Measurements from ENCODE around the gene ORM1.

Gene ORM1

DNA sequence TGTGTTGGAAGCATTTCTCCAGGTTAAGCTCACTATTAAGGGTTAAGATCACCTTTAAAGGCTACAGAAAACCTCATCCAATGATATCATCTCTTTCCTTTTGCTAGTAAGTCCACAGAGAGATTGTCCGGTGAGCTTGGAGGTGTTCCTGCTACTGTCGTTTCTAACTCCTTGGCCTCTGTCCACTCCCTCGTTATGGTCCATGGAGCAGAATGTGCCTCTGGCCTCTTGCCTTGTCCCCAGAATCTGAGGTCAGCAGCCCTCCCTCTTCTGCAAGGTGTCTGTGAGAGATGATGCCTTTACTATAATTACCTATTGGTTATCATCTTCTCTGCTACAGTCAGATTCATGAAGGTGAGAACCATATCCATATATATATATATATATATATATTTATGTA lies 21.8 kb downstream of the ORM1 start:
- no peak for DNase-seq

DNA sequence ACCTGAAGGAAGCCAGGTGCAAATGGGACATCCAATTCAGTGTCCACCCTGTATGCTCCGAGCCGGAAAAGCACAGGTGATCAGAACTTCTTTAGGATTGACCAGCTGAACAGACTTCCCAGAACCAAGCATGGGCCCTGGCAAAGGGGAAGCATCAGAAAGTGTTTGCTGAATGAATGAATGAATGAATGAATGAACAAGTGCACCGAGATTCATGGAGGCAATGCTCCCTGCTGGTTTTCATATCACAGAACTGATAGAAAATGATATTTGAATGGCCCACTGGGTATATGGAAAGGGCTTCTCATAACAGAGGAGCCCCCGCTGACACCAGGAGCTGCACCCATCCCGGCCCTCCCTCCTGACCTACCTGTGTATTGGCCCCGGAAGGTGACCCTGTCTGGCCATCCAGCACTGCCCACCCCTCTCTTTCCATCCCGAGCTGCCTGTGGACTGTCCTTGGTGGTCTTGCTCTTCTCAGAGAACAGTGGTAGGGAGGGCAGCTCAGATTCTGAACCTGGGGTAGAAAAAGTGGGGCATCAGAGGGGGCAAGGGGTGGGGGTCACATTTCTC lies 22.7 kb downstream of the ORM1 start:
- no peak for DNase-seq

DNA sequence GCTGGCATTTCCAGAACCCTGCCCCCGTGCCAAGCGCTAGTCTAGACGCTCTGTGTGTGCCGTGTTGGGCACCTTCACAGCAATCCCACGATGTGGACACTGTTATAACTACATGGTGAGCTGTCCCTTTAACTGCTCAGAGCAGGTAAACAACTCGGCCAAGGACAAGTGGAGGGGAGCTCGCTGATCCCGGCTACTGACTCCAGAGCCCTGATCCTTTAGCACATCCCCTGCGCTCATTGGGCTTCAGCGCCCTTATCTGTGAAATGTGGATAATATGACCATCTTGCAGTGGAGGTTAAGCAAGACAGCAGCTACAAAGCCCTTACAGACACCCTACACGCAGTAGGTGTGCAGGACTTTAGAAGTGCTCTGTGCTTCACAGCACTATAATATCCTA lies 23.2 kb downstream of the ORM1 start:
- DNase-seq: no peak

DNA sequence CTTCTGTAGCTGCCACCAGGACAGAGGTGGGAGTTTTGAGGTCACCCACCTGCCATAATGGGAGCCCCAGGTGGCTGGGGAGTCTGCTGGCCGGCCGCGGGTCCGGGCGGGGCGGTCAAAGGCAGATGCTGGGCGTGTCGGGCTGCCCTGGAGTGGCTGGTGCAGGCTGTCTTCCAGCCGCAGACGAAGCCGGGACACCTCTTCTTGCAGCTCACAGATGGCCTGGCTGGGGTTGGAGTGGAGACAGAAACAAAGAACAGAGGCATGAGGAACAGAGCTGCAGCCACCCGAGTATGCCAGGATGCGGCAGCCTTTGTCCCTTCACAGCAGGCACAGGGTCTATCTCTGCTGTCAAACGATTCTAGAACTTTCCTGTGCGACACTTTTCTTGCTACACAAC lies 24.8 kb downstream of the ORM1 start:
- DNase-seq: no peak

DNA sequence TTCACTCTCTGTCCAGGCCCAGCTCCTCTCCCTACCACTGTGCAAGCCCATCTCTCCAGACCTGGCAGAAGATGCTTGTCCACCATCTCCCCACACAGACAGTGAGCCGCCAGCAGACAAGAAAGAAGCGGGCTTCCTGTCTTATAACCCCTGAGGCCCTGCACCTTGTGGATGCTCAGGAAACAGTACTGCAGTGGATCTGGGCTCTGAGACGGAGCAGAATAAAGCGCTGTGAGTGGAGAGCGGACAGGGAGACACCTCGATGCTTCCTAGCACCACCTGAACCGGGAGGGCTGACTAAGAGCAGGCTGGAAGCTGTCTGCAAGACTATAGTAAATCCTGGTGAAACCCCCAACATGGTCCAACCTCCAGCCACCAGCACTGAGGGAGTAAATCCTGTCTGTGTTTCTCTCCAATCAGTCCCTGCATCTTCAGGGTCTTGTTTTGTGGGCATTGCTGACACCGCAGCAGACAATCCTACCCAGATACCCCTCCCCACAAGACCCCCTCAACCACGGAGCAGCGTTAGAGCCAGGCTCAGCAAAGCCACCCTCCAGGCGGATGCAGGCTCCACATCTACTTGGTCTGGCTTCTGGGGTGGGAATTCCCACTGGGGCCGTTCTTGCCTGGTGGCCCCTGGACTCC lies 25.5 kb downstream of the ORM1 start:
- no peak for DNase-seq

DNA sequence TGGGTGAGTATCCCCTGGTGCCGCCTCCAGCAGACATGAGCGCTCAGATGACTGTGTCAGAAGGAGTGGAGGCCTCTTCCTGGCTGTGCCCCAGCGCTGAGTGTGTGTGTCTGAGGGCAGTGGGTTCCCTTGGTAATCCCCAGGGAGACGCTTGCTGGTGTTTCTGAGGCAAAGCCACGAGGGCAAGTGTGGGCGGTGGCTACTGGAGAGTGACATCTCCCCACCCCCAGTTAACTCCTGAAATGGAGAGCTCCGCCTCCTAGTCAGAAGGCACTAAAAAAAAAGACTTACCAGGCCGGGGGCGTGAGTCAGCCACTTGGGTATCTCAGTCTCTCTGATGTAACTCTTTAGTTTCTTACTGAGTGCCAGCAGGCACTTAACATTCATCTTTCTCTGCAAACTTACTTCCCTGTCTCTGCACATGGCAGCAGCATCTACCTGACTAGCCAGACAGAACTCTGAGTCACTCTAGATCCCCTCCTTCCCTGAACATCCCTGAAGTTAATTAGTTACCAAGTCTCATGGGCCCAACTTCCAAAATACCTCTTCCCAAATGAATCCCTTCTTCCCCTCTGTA lies 26.1 kb downstream of the ORM1 start:
- DNase-seq: no peak

DNA sequence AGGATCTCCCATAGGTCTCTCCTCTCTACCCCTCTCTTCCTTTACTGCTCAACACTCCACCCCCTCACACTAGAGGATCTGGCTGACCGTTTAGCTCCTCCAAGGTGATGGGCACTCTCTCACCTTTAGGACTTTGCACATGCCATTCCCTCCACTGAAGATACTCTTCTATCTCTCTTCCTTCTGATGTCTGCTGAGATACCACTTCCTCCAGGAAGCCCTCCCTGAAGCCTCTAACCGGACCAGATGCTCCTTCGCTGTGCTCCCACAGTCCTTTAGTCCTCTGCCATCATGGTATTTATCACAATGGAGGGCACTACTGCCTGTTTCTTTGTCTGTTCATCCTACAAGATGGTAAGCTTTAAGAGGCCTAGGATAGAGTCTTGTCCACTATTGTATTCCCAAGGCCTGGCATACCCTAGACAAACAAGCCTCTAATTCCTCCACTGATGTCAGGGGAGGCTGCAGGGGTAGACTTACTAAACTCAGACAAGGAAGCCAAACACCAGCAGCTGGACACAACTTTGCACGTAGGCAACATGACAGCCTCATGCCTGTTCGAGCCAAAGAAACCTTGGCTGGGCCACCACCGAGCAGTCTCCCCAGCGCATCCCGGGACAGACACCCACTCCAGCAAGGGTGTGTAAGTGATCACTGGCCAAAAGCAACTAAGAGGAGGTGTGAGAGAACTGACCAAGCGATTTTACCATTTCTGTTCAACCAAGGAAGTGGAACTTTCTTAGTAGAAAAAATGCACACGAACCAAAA lies 27.0 kb downstream of the ORM1 start:
- no peak for DNase-seq

DNA sequence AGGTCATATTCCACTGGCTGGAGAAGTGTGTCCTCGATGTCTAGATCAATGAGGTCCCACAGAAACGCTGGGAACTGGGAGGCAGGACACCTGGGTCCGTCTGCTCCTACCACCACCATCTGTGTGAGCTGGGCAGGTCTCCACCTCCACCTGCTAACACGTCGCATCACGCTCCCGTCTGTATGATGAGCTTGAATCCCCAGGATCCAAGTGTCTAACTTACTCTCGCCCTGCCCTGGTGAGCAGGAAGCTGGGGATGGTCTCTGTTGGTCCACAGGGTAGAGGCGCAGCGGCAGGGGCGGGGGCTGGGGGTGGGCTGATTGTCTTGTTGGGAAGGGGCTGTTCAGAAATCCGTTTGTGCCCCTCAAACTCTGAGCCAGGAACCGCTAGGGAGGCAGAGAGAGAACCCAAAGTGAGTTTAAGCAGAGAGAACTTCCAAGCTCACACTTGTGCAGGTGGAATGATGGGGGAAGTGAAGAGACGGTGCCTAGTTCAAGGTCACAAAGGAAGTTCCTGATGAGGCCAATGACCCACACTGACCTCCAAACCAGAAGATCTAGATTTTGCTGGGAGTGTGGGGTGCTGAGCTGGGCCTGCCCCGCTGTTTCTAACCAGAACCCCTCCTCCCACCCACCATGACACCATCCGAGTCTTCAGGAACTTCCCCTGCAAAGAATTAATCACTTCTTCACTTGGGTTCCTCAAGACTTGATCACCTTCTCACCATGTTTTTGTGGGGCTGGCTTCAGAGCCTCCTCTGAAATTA lies 27.9 kb downstream of the ORM1 start:
- DNase-seq: no peak

DNA sequence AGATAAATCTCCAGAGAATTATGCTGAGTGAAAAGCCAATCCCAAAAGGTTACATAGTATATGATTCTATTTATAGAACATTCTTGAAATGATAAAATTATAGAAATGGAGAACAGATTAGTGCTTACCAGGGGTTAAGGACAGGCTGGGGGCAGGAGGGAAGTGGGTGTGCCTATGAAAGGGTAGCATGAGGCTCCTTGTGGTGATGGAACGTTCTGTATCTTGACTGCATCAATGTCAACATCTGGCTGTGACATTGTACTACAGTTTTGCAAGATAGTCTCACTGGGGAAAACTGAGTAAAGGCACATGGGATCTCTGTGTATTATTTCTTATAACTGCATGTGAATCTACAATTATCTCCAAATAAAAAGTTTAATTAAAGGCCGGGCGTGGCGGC lies 29.0 kb downstream of the ORM1 start:
- no peak for DNase-seq

DNA sequence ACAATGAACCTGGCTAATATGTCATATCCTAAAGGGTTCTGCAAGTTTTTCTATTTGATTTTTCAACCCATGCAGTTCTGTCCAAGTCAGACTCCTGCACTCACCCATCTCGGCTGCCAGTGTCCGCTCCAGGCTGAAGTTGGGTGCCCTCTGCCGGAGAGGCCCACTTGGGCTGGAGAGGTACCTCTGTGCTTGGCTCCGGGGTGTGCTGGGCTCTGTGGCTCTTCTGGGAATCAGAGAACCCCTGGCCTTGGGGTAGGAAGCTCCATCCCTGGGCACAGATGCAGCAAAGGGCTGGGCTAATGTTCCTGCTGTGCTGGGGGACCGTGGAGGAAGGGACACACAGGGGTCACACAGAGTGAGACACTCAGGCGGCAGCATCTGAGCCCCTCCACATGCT lies 32.9 kb downstream of the ORM1 start:
- DNase-seq: no peak

DNA sequence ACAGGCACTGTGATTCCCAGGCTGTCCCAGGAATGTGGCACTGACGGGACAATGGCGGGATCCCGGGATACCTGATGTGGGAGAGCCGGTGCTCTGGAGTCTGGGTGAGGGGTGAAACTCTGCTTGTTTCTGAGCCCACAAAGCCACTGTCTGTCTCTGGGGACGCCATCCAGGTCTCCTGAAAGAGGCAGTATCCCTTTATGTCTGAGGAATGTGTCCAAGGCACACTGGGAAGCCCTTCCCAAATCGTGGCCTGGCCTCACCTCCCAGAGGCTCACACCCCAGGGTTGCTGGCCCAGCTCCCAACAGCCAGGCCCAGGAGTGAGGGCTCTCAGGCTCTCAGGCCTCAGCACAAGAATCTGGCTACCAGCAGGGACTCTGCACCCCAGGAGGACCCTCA lies 33.9 kb downstream of the ORM1 start:
- DNase-seq: no peak

DNA sequence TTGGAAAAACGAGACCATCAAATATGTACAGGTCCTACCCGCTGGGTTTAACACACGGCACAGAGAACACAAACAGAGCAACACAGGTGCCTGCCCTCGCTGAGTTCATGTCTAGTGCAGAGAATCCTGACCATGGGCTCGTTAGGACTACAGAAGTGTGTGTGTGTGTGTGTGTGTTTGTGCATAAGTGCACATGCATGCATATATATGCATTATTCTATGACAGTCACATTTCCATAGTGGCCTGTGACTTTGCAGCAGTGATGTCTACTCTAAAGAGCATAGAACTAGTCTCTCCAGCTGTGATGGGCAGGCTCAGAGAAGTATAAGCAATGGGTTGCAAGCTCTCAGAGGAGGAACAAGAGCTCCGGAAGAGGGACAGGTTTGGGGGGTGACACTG lies 34.5 kb downstream of the ORM1 start:
- DNase-seq: no peak

DNA sequence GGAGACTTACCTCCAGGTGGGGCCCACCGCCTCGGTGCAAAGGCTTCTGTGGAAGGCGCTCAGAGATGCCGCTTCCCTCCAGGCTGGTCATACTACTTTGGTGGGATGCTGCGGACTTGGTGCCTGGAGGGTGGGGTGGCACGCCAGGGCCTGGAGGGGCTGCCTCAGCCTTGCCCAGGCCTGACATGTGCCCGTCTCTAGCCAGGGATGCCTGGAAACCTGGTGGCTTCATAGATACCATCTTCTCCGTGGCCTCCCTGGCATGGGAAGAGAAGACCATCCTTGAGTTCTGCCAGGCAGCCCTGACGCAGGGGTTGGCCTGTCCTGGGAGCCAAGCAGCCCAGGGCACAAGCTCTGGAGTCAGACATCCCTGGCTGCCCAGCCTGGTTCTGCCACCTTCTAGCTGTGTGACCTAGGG lies 35.0 kb downstream of the ORM1 start:
- DNase-seq: no peak

DNA sequence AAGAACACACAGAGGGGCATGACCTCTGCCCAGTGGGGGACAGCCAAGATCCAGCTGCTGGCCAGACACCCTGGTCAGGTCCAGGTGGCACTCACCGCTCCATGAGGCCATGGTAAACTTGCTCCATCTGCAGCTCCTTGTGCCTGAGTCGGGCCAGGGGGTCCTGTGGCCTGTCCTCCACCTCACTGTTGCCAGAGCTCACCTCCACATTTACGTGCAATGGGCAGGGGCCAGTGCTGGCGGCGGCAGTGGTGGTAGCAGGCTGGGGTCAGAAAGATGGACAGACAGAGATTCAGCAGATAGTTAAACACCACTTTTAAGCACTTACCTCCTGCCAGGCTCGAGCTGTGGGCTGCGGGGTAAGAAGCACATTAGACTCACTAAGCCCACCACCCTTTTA lies 36.9 kb downstream of the ORM1 start:
- DNase-seq: no peak

DNA sequence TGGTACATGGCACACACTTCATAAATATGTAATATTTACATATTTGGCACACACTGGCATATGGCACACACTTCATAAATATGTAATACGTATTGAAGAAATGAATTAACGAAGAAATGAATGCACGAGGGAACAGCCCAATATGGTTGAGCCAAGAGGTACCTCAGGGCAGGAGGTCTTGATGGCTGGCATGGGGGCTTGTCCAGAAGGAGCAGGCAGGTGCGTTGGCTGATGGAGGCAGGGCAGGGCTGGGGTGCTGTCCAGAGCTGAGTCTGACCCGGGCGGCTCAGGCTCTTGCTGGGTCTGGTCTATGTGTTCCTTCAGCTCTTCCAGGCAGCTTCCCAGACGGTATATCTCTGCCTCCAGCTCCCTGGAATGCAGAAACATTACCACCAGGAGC lies 38.6 kb downstream of the ORM1 start:
- no peak for DNase-seq

DNA sequence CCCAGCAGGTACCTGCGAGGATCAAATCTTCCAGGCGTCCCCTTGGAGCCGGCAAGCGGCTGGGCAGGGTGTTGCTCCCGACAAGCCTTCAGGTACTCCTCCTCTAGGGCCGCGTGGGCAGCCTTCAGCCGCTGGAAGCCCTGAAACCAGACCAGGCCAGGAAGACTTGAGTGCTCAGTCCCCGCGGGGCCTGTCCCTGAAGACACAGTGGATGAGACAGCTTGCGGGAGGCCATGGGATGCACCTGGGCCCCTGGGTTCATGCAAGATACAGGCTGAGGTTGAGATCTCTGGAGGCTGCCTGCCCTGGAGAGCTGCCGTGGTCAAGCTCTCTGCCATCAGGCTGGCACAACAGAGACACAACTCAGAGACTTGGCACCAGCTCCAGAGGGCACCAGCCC lies 39.5 kb downstream of the ORM1 start:
- no peak for DNase-seq

DNA sequence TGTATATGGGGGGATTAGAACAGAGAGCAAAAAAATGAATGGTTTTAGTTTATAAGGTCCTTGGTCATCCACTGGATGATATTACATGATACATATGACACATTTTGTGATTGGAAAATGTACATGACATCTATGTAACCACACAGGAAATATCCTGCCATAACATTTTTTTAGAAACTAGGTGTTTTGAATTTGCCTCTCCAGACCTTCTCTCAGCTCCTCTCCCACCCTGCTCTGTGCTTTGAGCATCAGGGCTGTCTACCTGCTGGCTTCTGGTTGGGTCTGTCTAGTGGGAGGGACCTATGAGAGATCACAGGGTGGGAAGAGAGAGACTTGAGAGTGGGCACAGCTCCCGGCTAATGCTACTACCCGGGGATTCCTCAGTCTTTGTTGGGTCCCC lies 40.5 kb downstream of the ORM1 start:
- no peak for DNase-seq

DNA sequence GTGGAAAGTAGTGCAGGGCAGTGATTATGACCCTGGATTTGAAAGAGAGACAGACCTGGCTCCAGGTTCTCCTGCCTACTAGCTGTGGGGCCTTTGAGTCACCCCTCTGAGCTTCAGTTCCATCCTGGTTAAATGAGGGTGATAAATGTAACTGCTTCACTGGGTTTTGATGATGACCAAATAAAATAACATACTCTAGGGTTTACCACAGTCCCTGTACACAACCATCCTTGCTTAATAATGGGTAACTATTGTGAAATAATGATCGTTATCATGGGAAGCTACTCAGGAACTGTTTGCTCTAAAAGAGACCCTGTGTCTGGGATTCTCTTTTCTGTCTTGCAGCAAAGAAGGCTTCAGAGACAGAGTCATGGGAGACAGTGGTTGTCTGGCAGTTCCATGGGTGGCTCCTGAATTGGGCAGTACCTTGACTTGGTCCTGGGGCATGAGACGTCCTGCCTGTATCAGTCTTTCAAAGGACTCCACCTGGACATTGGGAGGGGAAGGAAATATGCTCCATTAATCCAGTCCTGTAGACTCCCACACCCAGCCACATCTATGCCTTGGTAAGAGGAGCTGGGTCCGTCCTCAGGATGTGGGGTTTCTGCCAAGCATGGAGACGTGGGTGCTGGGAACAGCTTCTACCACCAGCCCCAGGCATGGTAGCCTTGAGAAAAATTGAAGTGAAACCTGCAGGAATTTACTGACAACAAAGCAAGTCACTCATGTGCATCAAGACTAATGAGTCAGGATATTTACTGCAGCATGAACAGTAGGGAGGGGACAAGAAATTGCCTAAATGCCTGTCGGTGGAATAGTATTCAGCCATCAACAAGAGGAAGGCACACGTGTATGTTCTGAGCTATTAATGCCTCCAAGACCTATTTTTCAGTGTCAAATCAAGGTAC lies 41.5 kb downstream of the ORM1 start:
- DNase-seq: no peak

DNA sequence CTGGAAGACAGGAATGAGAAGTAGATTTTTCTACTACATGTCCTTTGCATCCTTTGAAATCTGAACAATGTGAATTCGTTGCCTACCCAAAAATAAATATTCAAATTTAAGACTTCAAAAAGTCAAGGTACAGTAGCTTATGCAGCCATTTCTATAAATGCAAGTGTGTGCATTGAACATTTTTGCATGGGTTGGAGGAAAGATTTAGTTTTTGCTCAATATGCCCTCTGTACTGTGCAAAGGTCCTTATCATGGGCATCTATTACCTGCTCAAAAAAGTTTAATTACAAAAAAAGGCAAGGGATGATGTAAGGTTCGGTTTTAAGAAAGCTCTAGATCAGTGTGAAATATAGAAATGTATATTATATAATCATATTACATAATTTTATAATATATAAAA lies 42.3 kb downstream of the ORM1 start:
- no peak for DNase-seq

DNA sequence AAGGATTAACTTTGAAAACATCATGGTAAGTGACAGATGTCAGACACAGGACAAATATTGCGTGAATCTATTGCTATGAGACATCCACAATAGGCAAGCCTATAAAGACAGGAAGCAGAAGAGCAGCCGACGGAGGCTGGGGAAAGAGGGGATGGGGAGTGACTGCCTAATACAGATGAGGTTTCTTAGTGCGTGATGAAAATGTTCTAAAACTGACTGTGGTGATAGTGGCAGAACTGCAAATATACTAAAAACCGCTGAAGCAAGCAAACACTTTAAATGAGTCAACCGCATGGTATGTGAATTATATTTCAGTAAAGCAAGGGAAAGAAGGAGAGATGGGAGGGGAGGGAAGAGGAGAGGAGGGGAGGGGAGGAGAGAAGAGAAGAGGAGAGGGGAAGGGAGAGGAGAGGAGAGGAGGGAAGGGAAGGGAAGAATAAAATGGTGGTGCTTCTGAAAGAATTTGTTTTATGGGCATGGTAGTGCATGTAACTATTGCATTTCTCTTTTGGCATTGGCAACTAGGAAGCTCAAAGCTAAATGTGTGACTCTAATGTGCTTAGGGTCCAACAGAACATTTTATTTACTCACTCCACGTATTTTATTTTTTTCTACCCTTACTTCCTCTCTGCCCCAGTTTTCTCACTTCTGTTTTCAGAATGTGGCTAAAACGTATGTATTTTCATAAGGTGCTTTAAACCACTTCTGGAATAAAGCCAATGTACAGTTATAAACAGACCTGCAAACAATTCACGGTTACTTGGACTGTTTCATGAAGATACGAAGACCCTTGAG lies 43.6 kb downstream of the ORM1 start:
- DNase-seq: no peak

DNA sequence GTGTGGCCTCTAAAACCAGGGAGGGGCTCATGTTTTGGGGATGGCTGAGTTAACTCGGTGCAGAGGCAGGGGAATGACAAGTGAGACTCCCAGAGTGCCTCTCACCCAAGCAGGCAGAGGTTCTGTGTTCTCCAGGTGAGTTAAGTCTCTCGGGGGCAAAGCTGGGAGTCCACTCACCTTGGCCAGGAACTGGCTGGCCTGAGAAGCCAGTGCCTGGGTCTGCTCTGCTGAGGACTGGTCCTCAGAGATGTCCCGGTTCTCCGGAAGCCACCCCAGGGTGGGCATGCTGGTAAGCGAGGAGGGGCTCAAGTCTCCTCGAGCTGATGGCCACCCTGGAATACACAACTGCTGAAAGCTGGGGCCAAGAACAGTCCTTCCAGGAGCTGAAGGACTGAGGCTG lies 44.5 kb downstream of the ORM1 start:
- no peak for DNase-seq
